TTC549 (cell line): ENCODE results near the gene KLK6.

Experiments
- FAIRE-seq: peaks from 2 replicates; lab custom pipeline; 2012; peaks lifted over from hg19 to GRCh38; lab: Jason Lieb, UNC

KLK6 gene

GRCh38 chr19:50949861-50950260 lies 19.5 kb downstream of the KLK6 start:
- no peak for FAIRE-seq

DNA sequence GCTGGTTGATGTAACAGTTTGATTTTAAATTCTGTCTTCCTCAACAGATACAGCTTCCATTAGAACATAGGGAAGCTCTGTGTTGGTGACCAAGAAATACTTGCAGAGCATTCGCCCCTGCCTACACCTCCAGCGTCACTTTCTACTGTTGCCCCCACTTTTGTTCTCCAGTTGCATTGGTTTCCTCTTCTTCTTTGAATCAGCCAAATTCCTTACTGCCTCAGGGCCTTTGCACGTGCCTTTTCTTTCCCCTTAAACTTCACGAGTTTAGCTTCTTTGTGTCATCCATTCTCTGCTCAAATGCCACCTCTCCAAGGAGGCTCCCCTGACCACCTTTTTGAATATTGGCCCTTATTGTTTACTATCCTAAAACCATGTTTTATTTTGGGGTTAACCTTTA lies 22.3 kb downstream of the KLK6 start:
- FAIRE-seq = no peak

- FAIRE-seq = no peak
Observed at GRCh38 chr19:50944795-50945194, 24.6 kb downstream of the KLK6 start.

GRCh38 chr19:50943074-50943828 lies 26.1 kb downstream of the KLK6 start:
- no peak for FAIRE-seq

- FAIRE-seq = no peak
Observed at GRCh38 chr19:50939596-50939995, 29.8 kb downstream of the KLK6 start.

GRCh38 chr19:50933640-50934039 lies 35.8 kb downstream of the KLK6 start:
- FAIRE-seq = no peak

- no peak for FAIRE-seq
Observed at GRCh38 chr19:50932690-50933083, 36.7 kb downstream of the KLK6 start.

DNA sequence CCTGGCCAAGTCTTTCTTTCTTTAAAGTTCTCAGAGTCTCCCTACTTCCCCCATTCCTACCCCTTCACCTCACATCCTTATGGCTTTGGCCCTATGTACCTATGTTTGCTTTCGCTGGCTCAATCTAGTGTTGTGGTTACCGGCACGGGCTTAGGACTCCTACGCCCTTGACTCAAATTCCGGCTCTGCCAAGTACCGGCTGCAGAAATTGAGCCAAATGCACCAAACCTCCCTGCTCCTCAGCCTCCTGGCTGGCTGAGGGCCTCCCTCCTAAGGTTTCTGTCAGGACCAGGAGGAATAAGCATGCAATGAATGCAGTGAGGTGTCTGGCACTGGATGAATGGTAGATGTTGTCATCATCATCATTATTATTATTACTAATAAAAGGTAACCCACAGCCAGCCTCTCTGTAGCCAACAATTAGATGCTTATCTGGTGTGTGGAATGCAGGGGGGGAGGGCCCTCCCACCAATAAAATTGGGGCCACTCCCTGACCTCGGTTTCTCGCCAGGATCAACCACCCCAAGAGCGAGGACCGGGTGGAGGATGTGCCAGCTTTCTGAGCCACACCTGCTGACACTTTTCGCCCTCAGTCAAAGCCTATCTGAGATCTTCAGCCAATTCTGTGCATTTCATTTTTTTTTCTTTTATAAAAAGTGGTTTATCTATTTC lies 37.2 kb downstream of the KLK6 start:
- no peak for FAIRE-seq

GRCh38 chr19:50931023-50931422 lies 38.4 kb downstream of the KLK6 start:
- no peak for FAIRE-seq

GRCh38 chr19:50928831-50929230 lies 40.6 kb downstream of the KLK6 start:
- no peak for FAIRE-seq

DNA sequence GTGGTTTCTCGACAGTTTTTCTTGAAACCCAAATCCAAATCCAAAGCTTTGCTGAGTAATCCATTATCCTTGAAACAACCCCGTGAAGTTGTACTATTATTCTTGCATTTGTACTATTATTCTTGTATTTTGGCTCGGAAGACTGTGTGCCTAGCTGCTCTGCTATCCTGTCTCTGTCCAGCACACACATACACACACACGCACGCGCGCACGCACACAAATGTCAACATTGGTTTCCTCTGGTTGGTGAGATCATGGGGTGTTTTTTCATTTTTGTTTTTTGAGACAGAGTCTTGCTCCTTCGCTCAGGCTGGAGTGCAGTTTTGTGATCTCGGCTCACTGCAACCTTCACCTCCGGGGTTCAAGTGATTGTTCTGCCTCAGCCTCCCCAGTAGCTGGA lies 43.2 kb downstream of the KLK6 start:
- no peak for FAIRE-seq

- FAIRE-seq = no peak
Observed at GRCh38 chr19:50925734-50926133, 43.7 kb downstream of the KLK6 start.

- FAIRE-seq = no peak
Observed at GRCh38 chr19:50924586-50924985, 44.8 kb downstream of the KLK6 start.

DNA sequence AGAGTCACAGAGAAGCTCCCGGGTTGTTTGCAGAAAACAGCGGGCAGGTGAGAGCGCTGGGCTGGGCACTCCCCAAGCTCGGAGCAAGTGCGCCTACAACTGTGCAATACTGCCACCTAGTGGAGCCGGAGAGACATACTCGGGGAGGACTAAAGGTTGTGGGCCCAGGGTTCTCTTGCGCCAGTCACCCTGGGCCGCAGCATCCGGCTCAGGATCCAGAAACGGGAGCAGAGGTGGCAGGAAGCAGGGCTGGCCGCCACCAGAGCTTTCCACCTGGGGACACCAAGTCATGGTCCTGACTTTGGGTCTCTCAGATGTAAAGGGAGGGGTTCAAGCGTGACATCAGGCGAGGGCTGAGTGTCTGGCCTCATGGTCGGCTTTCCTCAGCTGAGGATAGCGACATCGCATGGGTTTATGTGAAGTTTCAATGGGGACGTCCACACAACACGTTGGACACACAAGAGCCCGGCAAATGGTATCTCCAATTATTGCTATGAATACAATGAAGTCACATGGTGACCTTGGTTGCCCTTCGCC lies 47.0 kb downstream of the KLK6 start:
- FAIRE-seq = no peak

DNA sequence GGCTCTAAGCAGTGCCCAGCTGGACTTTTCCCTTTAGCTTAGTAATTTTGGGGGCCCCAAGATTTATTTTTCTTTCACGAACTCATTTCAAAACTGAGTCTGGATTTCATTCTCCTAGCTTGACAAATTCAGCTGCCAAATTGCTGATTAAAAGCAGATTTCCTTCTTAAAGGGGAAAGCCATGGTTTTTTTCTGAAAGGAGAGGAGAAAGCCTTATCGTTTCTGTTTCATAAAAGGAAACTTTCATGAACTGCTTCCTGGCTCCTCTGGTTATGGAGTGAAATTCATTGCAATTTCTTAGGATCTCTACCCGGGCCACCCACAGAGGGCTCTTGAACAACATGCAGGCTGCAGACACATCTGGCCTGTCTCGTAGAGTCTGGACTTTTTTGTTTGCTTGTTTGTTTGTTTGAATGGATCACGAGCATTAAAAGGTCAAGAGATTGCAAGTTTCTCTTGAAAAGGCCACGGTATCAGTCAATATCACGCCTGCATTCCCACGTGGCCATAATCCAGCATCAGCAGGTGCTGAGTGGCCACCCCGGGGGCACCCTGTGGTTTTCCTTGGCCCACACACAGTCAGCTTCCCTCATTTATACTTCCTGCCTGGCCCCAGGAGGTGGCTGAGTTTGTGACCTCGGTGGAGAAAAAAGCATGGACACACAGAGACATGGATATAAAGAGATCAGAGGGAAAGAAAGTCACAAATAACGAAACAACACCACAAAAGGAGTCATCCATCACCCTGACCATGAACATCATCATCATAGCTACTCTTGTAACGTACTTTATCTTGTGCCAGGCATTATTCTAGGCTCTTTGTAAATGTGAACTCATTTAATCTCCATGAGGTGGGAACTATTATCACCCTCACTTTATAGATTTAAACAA lies 47.7 kb downstream of the KLK6 start:
- FAIRE-seq = no peak

- FAIRE-seq = no peak
Observed at GRCh38 chr19:50916069-50916468, 53.3 kb downstream of the KLK6 start.

GRCh38 chr19:50912727-50913716 lies 56.4 kb downstream of the KLK6 start:
- FAIRE-seq = no peak

- FAIRE-seq = no peak
Observed at GRCh38 chr19:50912102-50912599, 57.2 kb downstream of the KLK6 start.

GRCh38 chr19:50911206-50912101 lies 57.9 kb downstream of the KLK6 start, which contains the start of gene KLK4:
TSS of gene KLK4 (minus strand) at chr19:50911395. CDS start at chr19:50910738, 657 bp downstream.
- no peak for FAIRE-seq

DNA sequence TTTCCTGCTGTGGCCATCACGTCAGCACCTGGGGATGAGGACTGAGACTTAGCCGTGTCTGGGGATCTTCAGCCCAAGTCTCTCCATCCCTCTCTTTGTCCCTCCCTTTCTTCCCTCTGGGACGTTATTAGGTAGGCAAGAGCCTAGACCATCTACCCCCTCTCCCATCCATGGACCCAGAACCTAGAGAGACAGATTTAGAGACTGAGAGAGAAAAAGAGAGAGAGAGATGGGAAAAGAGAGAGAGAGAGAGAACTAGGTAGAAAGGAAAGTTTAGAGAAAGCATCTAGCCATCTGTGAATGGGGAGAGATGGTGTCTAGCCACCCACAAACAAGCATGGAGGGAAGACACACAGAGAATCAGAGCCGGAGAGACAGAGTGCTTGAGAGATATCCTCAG lies 58.7 kb downstream of the KLK6 start:
- FAIRE-seq = no peak
